GM19397 (cell line): ENCODE data around the gene PKM.
"Not testable (repeated sequence)": the region's sequence is repeated elsewhere in the genome, so short reads cannot be mapped to it uniquely, and the experiment has no call there.

Experiments
- ATAC-seq: cut with Tn5 transposase; IDR thresholded peaks from one replicate; pipeline ENCODE4 v1.9.1; 2021; ENCODE audit warnings: mild to moderate bottlenecking, moderate library complexity; ENCODE audit not compliant: unreplicated experiment

The PKM gene

DNA sequence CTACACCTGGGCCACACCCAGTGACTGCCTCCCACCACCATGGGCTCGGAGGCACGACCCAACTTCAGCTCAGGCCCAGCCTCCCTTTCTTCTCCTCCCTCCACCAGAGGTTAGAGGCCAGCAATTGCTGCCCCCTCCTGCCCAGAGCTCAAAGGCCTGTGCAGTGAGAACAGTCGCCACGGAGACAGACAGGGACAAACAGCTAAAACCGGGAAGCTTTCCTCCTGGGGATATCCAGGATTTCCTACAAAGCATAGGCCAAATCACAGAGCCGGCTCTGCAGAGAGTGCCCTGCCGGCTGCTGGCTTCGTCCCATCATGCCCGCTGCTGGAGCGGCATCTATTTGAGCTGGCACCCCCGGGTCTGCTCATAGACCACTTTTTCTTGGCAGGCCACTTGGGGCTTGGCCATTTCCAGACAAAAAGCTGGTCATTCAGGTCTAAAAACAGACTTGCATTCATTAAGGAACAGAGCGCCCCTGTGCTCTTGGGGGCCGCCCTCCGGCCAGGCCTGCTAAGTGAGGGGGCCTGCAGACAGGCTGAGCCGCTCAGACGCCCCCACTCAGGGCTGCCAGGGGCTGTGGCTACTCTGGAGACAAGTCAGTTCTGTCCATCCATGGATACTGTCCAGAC is 50.9 kb downstream of the PKM start:
- ATAC-seq, result no peak

DNA sequence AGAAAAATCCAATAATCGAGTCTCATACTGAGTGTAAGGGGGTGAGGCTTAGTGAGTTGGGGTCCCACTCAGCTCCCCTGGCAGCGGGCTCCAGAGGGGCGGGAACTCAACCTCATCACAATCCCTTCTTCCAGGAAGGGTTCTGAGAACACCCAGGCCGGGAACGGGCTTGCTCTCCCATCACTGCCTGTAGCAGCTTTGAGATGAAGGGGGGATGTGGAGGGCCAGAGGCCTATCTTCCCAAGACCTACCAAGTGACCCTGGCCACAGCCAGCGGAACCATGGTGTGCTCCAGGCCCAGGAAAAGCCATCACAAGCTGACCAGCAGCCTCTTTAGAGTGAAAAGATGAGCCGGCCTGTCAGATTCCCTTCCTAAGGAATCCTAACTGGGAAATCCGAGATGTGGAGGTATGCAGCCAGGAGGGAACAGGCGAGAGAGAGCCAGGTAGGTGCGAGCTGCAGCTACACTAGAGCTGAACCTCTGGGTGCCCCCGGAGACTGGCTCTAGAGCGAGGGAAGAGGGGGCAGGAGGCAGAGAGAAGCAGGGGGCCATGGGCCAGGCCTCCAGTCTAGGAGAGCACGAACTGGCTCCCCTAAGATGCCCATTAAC is 51.9 kb downstream of the PKM start:
- no peak for ATAC-seq

DNA sequence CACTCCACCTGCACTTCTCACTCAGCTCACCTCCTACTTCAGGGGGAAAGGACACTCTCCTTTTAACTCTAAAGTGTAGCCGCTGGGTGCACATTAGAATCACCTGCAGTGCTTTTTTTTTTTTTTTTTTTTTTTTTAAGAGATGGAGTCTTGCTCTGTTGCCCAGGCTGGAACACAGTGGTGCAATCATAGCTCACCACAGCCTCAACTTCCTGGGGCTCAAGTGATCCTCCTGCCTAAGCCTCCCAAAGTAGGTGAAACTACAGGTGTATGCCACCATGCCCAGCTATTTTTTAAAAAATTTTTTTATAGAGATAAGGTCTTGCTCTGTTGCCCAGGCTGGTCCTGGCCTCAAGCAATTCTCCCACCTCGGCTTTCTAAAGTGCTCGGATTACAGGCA is 54.2 kb downstream of the PKM start:
- no peak for ATAC-seq

DNA sequence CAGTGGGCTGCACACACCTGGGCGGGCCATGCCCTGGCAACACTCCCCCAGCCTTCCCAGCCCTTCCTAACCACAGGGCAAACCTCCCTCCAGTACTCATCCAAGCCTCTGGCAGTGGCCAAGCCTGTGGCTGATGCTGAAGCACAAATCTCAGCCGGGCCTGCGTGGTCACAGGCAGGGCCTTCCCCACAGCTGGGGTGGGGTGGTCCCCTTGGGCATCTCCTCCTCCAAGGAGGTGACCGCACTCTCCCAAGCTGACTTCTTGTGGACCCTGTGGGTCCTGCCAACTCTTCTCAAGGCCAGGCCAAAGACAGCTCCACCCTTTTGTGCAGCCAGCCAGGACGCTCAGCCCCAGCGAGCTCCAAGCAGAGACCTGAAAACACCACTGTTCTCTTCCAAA is 54.8 kb downstream of the PKM start:
- no peak for ATAC-seq

DNA sequence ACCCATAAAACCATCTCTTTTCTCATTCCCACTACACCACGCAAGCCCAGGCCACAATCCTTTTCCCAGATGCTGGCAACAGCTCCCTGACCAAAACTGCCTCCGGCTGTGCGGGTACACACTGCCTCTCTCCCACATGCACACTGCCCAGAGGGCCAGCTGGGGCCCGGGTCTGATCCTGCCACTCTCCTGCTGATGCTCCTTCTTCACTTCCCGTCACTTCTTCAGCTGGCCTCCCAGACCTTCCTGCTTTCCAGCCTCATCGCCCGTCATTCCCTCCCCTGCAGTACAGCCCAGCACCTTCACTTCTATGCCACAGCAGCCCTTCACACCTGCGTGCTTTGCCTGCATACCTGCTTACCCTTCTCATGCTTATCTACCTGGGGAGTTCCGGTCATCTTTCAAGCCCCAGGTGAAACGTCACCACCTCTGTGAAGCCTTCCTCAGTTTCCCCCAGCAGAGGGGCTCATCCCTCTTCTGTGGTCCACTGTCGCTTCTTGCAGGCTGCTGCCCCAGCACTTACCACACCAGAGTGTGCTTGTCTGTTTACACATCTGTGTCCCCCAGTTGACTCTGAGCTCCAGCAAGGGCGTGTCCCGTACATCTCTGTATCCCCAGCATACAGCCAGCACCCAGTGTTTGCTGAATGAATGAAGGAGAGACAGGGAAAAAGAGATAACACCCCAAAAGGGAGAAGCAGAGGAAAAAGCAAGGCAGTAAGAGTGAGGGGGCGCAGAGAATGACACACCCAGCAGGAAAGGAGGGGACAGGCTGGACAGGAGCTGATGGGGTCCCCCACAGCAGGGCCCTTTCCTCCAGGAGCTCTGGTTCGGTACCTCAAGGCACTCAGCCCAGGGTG is 55.6 kb downstream of the PKM start:
- no peak for ATAC-seq

DNA sequence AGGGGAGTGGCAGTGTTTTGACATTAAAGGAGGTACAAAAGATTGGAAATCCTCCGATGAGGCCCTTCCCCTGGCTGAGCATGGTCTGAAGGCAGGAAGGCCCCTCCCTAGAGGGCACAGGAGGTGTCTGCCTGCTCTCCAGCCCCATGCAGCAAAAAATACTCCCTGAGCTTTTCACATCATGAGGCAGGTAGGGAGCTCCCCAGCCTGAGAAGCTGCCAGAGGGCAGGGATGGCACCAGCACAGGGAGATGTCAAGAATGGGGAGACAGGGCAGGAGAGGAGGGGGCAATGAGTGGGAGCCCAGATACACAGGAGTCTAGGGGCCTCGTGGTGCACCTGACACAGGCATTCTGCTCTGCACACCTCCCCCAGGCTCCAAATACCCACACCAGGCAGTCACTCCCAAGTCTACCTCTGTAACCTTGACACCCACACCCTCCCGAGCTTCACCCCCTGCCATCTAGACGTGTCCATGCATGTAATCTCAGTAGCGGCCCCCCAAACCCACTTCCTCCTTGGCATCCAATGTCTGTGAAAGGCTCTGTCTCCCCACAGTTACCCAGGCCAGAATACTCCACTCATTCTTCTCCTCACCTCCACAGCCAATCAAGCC is 56.3 kb downstream of the PKM start:
- ATAC-seq, result no peak

DNA sequence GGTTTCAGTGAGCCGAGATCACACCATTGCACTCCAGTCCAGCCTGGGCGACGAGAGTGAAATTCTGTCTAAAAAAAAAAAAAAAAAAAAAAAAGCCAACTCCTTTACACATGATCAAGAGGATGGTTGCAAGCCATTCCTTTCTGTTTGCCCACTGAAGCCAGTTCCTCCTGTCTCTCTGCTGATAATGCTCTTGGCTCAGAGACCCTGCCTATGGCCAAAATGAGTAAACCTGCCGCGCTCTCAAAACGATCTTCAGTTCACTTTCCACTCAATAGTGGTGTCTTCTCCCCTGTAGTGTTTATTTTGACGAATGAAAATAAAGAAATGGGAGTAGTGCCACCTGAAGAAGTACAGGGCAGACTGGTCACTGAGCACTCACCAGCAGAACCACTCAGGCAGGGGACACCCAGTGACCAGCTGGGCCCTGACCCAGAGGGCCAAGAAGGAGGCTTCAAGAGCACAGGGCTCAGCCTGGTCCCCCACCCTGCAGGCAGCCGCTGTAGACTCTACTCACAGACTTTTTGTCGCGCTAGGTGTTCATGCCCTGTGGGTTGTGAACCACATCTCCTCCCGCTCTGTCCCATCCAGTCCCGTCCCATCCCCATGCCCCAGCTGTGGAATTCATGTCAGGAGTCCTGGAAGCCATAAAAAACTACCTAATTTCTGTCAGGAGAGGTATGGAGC is 57.0 kb downstream of the PKM start:
- no peak for ATAC-seq

DNA sequence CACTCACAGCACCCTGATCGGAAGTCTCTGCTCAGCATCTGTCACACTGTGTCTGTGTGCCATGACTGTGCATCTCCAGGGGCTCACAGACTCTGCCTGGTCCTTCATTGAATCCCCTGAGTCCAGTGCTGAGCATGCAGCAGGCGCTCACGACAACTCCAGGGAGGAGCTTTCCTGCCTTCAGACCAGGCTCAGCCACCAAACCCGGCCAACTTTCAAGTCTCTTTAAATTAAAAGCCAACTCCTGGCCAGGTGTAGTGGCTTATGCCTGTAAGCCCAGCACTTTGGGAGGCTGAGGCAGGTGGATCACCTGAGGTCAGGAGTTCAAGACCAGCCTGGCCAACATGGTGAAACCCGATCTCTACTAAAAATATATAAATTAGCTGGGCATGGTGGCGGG is 57.6 kb downstream of the PKM start:
- ATAC-seq, result no peak

DNA sequence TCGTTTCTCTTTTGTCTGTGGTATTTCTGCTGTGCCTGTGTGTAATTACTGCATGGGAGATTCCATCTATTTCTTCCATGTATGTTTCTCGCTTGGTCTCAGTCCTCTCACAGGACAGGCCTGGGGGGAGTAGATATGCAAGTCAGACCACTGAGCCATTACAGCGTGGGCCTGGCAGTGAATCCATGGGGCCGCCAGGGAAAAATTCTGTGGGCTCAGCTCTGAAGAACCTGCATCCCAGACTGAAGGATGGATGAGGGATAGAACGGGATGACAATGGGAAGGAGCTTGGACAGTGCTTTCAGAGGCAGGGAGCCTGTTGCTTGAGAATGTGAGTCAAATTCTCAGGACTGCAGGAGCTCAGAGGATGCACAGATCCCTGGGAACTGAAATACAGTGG is 58.2 kb downstream of the PKM start:
- ATAC-seq, result no peak

DNA sequence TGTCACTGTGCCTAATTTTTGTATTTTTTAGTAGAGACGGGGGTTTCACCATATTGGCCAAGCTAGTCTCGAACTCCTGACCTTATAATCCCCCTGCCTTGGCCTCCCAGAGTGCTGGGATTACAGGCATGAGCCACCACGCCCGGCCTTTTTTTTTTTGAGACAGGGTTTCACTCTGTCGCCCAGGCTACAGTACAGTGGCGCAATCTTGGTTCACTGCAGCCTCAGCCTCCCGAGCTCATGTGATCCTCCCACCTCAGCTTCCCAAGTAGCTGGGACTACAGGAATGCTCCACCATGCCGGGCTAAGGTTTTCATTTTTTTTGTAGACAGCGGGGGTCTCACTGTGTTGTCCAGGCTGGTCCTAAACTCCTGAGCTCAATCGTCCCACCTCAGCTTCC is 59.0 kb downstream of the PKM start:
- not testable (repeated sequence) for ATAC-seq

DNA sequence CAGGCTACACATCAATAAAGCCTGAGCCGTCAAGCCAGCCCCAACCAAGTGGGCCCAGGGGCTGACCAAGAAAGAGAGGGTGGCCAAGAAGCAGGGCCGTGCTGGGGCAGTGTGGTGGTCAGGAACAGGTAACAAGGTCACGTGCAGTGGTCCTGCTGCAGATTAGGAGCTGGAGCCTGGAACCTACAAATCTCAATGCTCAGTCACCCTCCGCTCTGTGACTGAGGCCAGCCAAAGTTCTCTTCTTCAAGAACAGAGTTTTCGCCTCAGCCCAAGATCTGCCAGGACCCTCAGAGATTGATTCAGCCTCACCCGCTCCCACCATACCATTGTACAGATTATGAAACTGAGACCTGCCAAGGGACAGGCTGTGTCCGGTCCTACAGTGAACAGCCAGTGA is 60.3 kb downstream of the PKM start:
- no peak for ATAC-seq

DNA sequence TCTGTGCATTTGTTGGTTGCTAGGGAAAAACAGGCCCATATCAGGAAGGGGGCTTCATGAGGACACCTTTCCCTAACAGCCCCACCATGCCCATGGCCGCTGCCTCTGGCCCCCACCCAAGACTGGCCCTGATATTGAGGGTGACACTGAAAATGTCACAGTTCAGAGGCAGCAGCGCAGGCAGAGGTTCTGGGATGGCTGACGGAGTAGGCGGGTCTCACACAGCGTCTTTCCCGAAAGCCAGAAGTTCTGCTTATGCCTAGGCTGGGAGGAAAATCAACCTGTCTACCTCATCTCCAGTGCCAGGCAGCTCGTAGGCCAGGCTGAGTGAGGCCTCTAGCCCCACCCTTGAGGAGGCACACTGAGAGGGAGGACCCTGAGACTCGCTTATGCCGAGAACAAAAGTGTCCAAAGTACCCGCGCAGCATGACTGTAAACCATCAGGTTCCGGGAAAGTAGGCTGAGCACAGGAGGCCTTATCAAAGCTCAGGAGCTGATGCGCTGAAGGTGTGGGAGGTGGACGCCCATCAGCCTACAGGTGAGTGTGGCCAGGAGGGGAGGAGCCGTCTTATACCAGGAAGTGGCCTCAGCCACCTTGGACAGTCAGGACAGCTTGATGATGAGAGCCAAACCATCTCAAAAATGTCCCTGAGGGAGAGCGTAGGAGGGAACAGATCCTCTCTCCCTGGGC is 60.9 kb downstream of the PKM start:
- no peak for ATAC-seq

DNA sequence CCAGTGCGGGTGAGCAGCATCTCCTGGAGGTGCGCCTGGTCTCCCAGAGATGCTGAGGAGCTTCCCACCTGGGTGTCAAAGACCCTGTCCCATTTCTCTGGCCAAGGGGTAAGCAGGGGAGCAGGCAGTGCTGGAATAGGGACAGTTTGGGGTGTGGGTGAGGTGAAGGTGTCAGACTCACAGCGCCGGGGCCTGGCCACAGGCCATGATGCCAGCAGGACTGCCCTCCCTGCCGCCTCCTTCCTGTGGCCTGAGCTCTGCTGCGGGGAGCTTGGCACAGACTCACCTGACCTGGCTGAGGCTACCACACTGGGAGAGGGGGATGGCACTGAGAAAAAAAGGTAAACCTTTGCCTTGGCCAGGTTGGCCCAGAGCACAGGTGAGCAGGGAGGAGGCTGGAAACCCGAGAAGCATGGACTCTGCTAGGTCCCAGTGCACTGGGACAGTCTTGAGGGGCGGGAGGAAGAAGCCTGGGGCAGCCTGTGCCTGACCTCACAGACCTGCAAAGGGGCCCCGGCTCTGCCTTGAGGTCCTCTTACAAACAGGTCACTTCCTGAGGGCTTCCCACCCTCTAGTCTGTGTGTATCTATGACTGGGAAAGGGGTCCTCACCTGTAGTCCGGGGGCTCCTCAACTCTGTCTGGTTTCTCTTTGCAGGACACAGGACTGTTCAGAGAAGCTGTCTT is 61.6 kb downstream of the PKM start:
- no peak for ATAC-seq

DNA sequence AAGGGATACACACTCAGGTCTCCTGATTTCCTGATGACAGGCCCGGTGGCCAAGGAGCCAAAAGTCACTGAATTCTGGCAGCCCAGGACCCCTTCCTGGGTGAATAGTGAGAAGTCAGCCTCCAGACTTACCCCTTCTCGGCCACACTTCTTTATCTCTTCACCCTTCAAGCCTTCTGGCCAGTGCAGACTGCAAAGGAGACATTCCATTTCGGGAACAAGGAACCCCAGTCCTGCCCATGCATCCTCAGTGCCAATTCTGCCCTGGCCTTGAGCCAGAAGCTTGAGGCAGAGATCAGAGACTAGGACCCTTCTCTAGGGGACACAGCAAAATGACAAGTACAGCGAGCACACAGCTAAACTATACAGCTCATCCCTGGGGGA is 62.2 kb downstream of the PKM start:
- ATAC-seq, result no peak

DNA sequence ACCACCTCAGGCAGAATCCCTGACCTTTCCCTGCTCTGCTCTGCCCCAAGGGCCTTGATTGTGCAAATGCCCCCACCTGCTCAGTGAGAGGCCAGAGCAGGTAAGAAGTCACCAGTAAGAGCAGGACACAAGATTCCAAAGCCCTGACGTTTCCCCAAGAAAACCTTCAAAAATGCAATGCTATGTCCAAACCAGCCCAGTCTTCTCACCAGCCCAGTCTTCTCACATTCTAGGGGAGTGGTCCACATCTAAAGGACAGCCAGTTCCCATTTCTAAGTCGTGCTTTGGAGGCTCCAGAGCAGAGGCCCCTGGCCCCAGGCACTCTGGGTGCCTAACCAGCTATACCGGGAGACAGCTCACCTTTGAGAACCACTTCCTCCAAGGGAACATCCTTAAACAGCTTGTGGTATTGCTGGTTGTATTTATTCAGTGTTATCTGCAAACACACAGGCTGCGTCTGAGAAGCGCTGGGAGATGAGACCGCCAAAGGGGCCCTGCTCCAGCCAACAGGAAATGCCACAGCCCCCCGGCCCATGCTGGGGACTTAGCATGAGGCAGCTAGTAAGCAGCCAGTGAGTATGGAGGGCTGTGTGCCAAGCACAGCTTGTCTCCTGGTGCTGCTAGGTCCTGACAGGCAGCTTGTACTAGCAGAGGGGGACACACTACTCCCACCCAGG is 62.7 kb downstream of the PKM start:
- ATAC-seq, result no peak

DNA sequence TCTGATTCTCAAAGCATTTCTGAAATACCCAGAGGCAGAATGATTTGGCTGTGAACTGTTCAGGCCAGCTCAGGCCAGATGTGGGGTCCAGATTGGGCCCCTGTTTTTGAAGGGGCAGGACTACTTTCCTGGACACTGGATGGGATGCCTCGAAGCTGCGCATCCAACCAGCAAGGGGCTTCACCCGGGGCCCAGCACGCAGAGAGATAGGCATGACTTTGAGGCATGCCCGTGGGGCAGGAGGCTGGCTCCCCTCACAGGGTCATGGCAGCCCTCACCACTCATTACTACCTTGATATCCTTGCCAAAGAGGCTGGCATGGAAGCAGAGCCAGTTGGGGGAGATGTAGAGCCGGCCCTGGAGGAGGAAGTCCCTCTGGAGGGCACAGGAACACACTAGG is 63.5 kb downstream of the PKM start:
- no peak for ATAC-seq

DNA sequence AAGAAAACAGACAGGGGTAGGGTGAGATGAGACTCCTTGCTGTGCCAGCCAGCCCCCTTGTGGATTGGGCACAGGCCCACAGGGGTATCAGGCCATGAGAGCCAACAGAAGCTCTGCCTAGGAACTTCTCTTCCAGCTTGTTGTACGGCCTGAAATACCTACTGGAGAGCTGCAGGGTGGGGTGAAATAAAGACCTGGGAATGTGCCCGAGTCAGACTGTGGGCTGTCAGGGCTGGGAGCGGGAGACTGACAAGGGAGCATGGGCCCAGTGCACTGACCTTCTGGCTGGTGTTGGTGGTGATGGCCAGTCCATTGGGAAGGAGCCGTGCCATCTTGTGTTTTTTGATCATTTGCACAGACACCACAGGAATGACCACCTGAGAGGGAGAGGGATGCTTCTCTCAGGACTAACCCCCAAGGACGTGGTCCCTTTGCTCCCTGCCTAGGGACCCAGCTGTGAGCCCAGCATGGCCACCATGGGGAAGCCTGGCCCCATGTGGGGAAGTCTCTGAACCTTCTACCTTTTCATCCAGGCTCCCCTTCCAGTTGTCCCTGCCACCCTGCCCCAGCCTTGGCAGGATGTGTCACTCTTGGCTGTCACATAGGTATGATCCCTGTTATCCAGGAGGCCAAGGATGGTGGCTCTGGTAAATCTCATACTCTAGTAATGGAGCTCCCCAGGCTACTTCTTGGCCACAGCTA is 64.1 kb downstream of the PKM start:
- no peak for ATAC-seq

DNA sequence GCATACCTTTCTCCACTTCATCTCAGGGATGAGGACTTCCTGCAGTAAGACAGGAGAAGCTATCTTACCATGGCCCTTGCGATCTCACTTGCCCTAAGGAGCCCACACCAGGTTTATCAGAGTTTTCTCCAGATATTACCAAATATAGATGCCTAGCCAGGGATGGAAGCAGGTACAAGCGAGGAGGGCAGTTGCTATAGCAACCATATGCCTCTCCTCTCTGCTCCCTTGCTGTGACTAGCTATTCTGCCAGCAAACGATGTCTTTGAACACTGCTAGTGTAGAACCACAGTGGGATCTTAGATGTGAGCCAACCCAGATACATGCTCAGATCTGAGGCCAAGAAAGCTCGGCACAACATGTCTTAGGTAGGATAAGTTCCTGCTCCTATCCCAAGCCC is 67.3 kb downstream of the PKM start:
- no peak for ATAC-seq

DNA sequence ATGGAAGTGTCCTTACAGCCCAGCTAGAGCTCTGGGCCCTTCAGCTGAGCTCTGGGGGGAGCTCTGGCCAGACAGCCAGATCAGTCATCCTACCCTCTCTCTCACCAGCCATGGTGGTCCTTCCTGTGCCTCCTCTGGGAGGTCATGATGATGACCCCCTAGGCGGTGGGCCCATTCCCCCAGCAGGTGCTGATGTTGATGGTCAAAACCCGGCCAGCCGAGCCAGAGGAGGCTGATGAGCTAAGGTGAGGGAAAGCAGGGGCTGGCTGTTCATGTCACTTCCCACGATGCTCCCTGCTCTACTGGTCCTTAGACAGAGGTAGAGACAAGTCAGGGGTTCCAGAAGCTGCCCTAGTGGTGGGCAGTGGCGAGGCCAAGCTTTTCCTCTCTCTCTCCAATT is 68.4 kb downstream of the PKM start:
- no peak for ATAC-seq
